ENCODE data around the gene CDX1.

CDX1 gene

GRCh38 chr5:150208187-150209098 is 41.9 kb downstream of the CDX1 start:
- no peak for DNase-seq (ENCODE audit: low spot score)

- no peak for DNase-seq (ENCODE audit: low spot score)
These were observed 42.6 kb downstream of the CDX1 start for GRCh38 chr5:150209099-150209635.

- DNase-seq (ENCODE audit: low spot score): no peak
These were observed 44.1 kb downstream of the CDX1 start for GRCh38 chr5:150210644-150211043.

GRCh38 chr5:150211156-150212030 is 44.8 kb downstream of the CDX1 start:
- no peak for DNase-seq (ENCODE audit: low spot score)

GRCh38 chr5:150213530-150213929 is 47.0 kb downstream of the CDX1 start:
- no peak for DNase-seq (ENCODE audit: low spot score)

GRCh38 chr5:150214289-150214688 is 47.7 kb downstream of the CDX1 start:
- no peak for DNase-seq (ENCODE audit: low spot score)

GRCh38 chr5:150215979-150216944 is 49.7 kb downstream of the CDX1 start:
- no peak for DNase-seq (ENCODE audit: low spot score)

GRCh38 chr5:150217038-150217437 is 50.5 kb downstream of the CDX1 start:
- DNase-seq (ENCODE audit: low spot score): no peak

GRCh38 chr5:150217873-150218692 is 51.5 kb downstream of the CDX1 start:
- peak; percentile 80 for DNase-seq (ENCODE audit: low spot score)

GRCh38 chr5:150218693-150219035 is 52.1 kb downstream of the CDX1 start:
- DNase-seq (ENCODE audit: low spot score): no peak

- no peak for DNase-seq (ENCODE audit: low spot score)
These were observed 52.6 kb downstream of the CDX1 start for GRCh38 chr5:150219142-150219541.

GRCh38 chr5:150219861-150220260 is 53.3 kb downstream of the CDX1 start:
- no peak for DNase-seq (ENCODE audit: low spot score)

- no peak for DNase-seq (ENCODE audit: low spot score)
These were observed 54.9 kb downstream of the CDX1 start for GRCh38 chr5:150221471-150221870.

- no peak for DNase-seq (ENCODE audit: low spot score)
These were observed 56.3 kb downstream of the CDX1 start for GRCh38 chr5:150222906-150223305.

GRCh38 chr5:150223474-150223873 is 56.9 kb downstream of the CDX1 start:
- no peak for DNase-seq (ENCODE audit: low spot score)

- no peak for DNase-seq (ENCODE audit: low spot score)
These were observed 58.0 kb downstream of the CDX1 start for GRCh38 chr5:150224483-150225027.

GRCh38 chr5:150227036-150227435 is 60.5 kb downstream of the CDX1 start:
- no peak for DNase-seq (ENCODE audit: low spot score)

- no peak for DNase-seq (ENCODE audit: low spot score)
These were observed 61.2 kb downstream of the CDX1 start for GRCh38 chr5:150227606-150228273.

GRCh38 chr5:150229571-150229970 is 63.0 kb downstream of the CDX1 start:
- DNase-seq (ENCODE audit: low spot score): no peak

- no peak for DNase-seq (ENCODE audit: low spot score)
These were observed 64.3 kb downstream of the CDX1 start for GRCh38 chr5:150230842-150231241.

All from germinal center (tissue), 1 donor.